GM12878 (cell line): ENCODE results near the gene ZFHX2.

ENCODE experiments used
- POLR2AphosphoS5 ChIP-seq: IDR thresholded peaks from 2 replicates; pipeline ENCODE4 v1.6.1; 2011; ENCODE audit warnings: mild to moderate bottlenecking, low read length, inconsistent platforms
- SRF ChIP-seq, 2 experiments: IDR thresholded peaks; 2 replicates each; pipeline ENCODE4 v1.6.1; 2011; ENCODE audit warnings: low read depth in 2 of 2, low read length in 2 of 2, mild to moderate bottlenecking in 1 of 2, moderate library complexity in 1 of 2
- TARDBP ChIP-seq: IDR thresholded peaks from 2 replicates; pipeline ENCODE4 v1.6.1; 2016; ENCODE audit warnings: borderline replicate concordance
- USF1 ChIP-seq: IDR thresholded peaks from 2 replicates; pipeline ENCODE4 v1.6.1; 2011; ENCODE audit warnings: borderline replicate concordance, low read depth, mild to moderate bottlenecking, moderate library complexity, mixed read lengths, low read length; ENCODE audit not compliant: insufficient read depth; ENCODE audit errors: extremely low read length
- TF ChIP-seq, protein P1 (sequence below), 3 experiments: IDR thresholded peaks in 2 of 3; conservative IDR thresholded peaks in 1 of 3; 2 replicates each; pipeline ENCODE4 v1.5.1; 2011; ENCODE audit warnings: low read depth in 3 of 3, low read length in 3 of 3, mild to moderate bottlenecking in 3 of 3, control low read depth in 2 of 3, moderate library complexity in 2 of 3, inconsistent platforms in 1 of 3, mixed read lengths in 1 of 3; ENCODE audit not compliant: control insufficient read depth in 2 of 3, insufficient read depth in 1 of 3; ENCODE audit errors: extremely low read depth in 1 of 3

DNA sequence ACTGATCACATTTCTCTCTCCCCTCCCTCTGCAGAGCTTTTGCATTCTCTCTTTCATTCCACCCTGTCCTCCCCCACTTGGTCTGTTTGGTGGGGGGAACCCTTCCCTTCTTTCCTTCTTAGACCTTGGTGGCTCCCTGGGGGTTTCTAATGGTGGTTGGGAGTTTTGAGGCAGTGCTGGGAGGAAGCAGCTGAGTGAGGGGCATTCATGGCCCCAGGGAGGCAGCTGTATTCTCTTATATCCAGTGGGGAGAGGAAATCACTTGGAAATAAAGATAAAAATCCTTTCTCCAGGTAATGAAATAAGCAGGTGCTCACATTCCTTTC, 68.8 kb downstream of the ZFHX2 start:
- TF ChIP-seq TARDBP (no peak), USF1 (no peak), SRF (IDR thresholded peaks at IDR 0.05; ENCODE audit: low read depth in 2 of 2, low read length in 2 of 2) (no peak), POLR2AphosphoS5 (no peak)
- TF ChIP-seq, protein P1, sequence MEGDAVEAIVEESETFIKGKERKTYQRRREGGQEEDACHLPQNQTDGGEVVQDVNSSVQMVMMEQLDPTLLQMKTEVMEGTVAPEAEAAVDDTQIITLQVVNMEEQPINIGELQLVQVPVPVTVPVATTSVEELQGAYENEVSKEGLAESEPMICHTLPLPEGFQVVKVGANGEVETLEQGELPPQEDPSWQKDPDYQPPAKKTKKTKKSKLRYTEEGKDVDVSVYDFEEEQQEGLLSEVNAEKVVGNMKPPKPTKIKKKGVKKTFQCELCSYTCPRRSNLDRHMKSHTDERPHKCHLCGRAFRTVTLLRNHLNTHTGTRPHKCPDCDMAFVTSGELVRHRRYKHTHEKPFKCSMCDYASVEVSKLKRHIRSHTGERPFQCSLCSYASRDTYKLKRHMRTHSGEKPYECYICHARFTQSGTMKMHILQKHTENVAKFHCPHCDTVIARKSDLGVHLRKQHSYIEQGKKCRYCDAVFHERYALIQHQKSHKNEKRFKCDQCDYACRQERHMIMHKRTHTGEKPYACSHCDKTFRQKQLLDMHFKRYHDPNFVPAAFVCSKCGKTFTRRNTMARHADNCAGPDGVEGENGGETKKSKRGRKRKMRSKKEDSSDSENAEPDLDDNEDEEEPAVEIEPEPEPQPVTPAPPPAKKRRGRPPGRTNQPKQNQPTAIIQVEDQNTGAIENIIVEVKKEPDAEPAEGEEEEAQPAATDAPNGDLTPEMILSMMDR (IDR thresholded peaks at IDR 0.05 in 2 of 3, conservative IDR thresholded peaks at IDR 0.05 in 1 of 3; ENCODE audit: control insufficient read depth in 2 of 3, extremely low read depth in 1 of 3, insufficient read depth in 1 of 3, low read depth in 3 of 3, low read length in 3 of 3): no peak
